CD4-positive, alpha-beta T cell (primary cell): ENCODE results near the gene EIF4E. TPM values are rescaled to one million over a fixed set of nuclear protein-coding genes. Genes with fewer than 3 reads are reported as not detected.

ENCODE experiments used
- ATAC-seq: fragments of 200-7000 bp; cut with Tn5 transposase; one replicate; pipeline ENCODE4 v1.10.0; 2022; ENCODE audit warnings: mild to moderate bottlenecking; ENCODE audit not compliant: poor library complexity
- CTCF ChIA-PET: fragments of 350-600 bp; sonication (Branson Sonifier 250); formaldehyde crosslinking; loops from one replicate; lab custom pipeline; 2021; ENCODE audit warnings: antibody characterized with exemption, inconsistent platforms; lab: Charles Lee
- POLR2A ChIA-PET: fragments of 350-600 bp; sonication (Branson Sonifier 250); formaldehyde crosslinking; loops from one replicate; lab custom pipeline; 2021; ENCODE audit warnings: antibody characterized with exemption, inconsistent platforms; lab: Charles Lee
- DNase-seq, 14 experiments: peaks; one replicate each; pipeline ENCODE4 v3.0.0-alpha.2; 2013 to 2020; ENCODE audit warnings: mixed read lengths in 2 of 14
- H3K27ac ChIP-seq, 2 donors: one replicate each; pipeline versions ENCODE4 v1.5.1 to v1.7.0; 2013; ENCODE audit warnings: low read length in 2 of 2, low read depth in 1 of 2, mild to moderate bottlenecking in 1 of 2
- H3K27me3 ChIP-seq, 2 experiments: 1 replicate in 1 of 2; 2 replicates in 1 of 2; pipeline versions ENCODE4 v1.6.1 to v1.7.0; 2013; ENCODE audit warnings: low read length in 2 of 2, control low read depth in 1 of 2, mild to moderate bottlenecking in 1 of 2, moderate library complexity in 1 of 2; ENCODE audit not compliant: insufficient read depth in 2 of 2, control insufficient read depth in 1 of 2
- H3K36me3 ChIP-seq: one replicate; pipeline ENCODE4 v1.6.1; 2013; ENCODE audit warnings: low read length, control low read depth; ENCODE audit not compliant: insufficient read depth
- H3K4me1 ChIP-seq: one replicate; pipeline ENCODE4 v1.6.1; 2013; ENCODE audit warnings: low read length, control low read depth; ENCODE audit not compliant: insufficient read depth
- H3K4me3 ChIP-seq: one replicate; pipeline ENCODE4 v1.5.1; 2013; ENCODE audit warnings: mild to moderate bottlenecking, low read length, moderate library complexity
- H3K9me3 ChIP-seq, 2 experiments: 1 replicate in 1 of 2; 2 replicates in 1 of 2; pipeline versions ENCODE4 v1.6.1 to v1.7.0; 2013; ENCODE audit warnings: low read length in 2 of 2, mild to moderate bottlenecking in 2 of 2, control low read depth in 1 of 2, moderate library complexity in 1 of 2; ENCODE audit not compliant: control insufficient read depth in 1 of 2, insufficient read depth in 1 of 2
- H3K27ac Mint-ChIP-seq: one replicate; pipeline ENCODE4 v1.8.0; 2020; ENCODE audit warnings: mixed read lengths
- H3K27me3 Mint-ChIP-seq: one replicate; pipeline ENCODE4 v1.8.0; 2021; ENCODE audit warnings: mixed read lengths
- H3K36me3 Mint-ChIP-seq: one replicate; pipeline ENCODE4 v1.8.0; 2021; ENCODE audit warnings: low read depth, mixed read lengths
- H3K4me1 Mint-ChIP-seq: one replicate; pipeline ENCODE4 v1.8.0; 2021; ENCODE audit warnings: low read depth, mixed read lengths
- H3K4me3 Mint-ChIP-seq: one replicate; pipeline ENCODE4 v1.8.0; 2020; ENCODE audit warnings: mild to moderate bottlenecking, mixed read lengths
- H3K9me3 Mint-ChIP-seq: one replicate; pipeline ENCODE4 v1.8.0; 2020; ENCODE audit warnings: mixed read lengths
- intact Hi-C, 2 experiments: fragments of 100-400 bp; cut with DNase I in 1 of 2; cut with micrococcal nuclease in 1 of 2; formaldehyde crosslinking; loops; one replicate each; pipeline versions ENCODE4 v1.15.1 to v1.9.0; 2023 to 2025; cut with DNase I, micrococcal nuclease
- total RNA-seq, 174 experiments: library from RNA in 2 of 174; stranded (reverse) in 2 of 174; gene quantifications; one replicate each; pipeline ENCODE4 v1.2.3 and lab custom pipeline; 2021 to 2026
- TF ChIP-seq, protein P1 (sequence below): fragments of 200-600 bp; IDR thresholded peaks from one replicate; pipeline ENCODE4 v1.8.0; 2022; ENCODE audit warnings: antibody characterized with exemption, mild to moderate bottlenecking

The EIF4E gene
- total RNA-seq, 2 experiments from 2014 or later = 47.2 to 49.2 TPM

DNA sequence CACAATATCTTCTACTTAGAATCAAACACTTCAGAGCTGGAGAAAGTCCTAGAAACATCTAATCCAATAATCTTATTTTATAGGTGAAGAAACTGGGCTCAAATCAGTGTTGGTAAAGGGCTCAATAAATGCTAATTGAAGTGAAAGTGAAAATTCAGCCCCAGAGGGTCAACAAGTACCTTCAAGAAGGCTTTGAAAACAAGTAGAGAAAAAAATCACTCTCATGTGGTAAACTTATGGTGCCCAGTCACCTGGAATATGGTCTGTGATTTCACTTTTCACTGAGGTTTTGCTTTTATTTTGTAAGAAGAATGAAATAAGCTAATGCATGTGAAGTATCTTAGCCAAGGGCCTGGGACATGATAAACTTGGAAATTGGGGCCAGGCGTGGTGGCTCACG lies 29.1 kb upstream of the EIF4E start:
- intact Hi-C loops = no loop called here
- Histone ChIP-seq H3K9me3 (no peaks in the 10 kb centered on the region), H3K4me1 (no peaks in the 10 kb centered on the region), H3K4me3 (no peak overlapping the region), H3K27ac (no peak overlapping the region), H3K36me3 (no peaks in the 10 kb centered on the region), H3K27me3 (peaks cover 0 to 3% of the 10 kb centered on the region in 2 experiments)
- DNase-seq = no peak
- Mint-ChIP-seq H3K4me1 (no peaks in the 10 kb centered on the region), H3K27me3 (no peaks in the 10 kb centered on the region), H3K9me3 (no peaks in the 10 kb centered on the region), H3K36me3 (no peaks in the 10 kb centered on the region), H3K27ac (no peak overlapping the region), H3K4me3 (no peak overlapping the region)
- no peak for ATAC-seq
- ChIA-PET CTCF (no interaction called here), POLR2A (no interaction called here)
- TF ChIP-seq, protein P1, sequence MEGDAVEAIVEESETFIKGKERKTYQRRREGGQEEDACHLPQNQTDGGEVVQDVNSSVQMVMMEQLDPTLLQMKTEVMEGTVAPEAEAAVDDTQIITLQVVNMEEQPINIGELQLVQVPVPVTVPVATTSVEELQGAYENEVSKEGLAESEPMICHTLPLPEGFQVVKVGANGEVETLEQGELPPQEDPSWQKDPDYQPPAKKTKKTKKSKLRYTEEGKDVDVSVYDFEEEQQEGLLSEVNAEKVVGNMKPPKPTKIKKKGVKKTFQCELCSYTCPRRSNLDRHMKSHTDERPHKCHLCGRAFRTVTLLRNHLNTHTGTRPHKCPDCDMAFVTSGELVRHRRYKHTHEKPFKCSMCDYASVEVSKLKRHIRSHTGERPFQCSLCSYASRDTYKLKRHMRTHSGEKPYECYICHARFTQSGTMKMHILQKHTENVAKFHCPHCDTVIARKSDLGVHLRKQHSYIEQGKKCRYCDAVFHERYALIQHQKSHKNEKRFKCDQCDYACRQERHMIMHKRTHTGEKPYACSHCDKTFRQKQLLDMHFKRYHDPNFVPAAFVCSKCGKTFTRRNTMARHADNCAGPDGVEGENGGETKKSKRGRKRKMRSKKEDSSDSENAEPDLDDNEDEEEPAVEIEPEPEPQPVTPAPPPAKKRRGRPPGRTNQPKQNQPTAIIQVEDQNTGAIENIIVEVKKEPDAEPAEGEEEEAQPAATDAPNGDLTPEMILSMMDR = no peak

DNA sequence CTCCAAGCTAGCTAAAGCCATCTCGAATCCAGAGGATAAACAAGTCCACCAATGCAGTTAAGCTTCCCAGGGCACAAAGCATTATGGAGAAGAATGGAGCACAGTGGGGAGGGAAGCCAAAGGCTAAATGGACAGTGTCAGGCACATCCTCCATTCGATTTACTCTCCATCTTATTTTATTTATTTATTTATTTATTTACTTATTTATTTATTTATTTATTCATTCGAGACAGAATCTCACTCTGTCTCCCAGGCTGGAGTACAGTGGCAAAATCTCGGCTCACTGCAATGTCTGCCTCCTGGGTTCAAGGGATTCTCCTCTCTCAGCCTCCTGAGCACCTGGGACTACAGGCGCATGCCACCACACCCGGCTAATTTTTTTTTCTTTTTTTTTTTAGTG lies 26.3 kb upstream of the EIF4E start:
- no peak for ATAC-seq
- H3K27ac ChIP-seq = no peak overlapping the region
- Mint-ChIP-seq H3K27me3 (no peaks in the 10 kb centered on the region), H3K36me3 (no peaks in the 10 kb centered on the region), H3K27ac (no peak overlapping the region), H3K4me3 (no peak overlapping the region), H3K9me3 (no peaks in the 10 kb centered on the region), H3K4me1 (no peaks in the 10 kb centered on the region)
- ChIA-PET POLR2A (no interaction called here), CTCF (no interaction called here)
- H3K4me1 ChIP-seq = no peaks in the 10 kb centered on the region
- intact Hi-C loops = no loop called here
- no peaks in the 10 kb centered on the region for H3K9me3 ChIP-seq
- TF ChIP-seq, protein P1 = no peak
- H3K27me3 ChIP-seq = peaks cover 0 to 3% of the 10 kb centered on the region in 2 experiments
- H3K4me3 ChIP-seq = no peak overlapping the region
- DNase-seq = no peak
- H3K36me3 ChIP-seq = no peaks in the 10 kb centered on the region

DNA sequence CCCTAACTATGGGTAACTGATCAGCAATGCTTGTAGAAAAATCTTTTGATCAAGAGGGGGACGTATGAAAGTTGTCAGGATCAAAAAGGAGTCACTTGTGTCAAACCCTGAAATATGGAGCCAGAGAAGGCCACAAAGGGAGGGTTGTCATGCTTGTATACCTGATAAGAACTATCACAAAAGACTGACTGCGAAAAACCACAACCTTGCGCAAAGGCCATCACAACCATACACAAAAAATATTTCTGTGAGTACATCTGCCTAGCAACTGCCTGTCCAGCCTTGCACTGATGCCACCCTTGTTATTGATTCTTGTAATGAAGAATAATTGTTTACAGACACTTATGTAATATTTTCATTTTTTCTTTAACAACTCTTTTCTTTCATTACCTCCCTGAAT lies 22.8 kb upstream of the EIF4E start:
- no peak overlapping the region for H3K27ac Mint-ChIP-seq
- Histone ChIP-seq H3K4me1 (no peaks in the 10 kb centered on the region), H3K27ac (no peak overlapping the region), H3K27me3 (peaks cover 0 to 3% of the 10 kb centered on the region in 2 experiments), H3K36me3 (no peaks in the 10 kb centered on the region), H3K4me3 (no peak overlapping the region), H3K9me3 (no peaks in the 10 kb centered on the region)
- DNase-seq (no peak), ATAC-seq (no peak)
- intact Hi-C loops = no loop called here
- TF ChIP-seq, protein P1 = no peak
- H3K27me3 Mint-ChIP-seq = no peaks in the 10 kb centered on the region
- POLR2A ChIA-PET = no interaction called here
- H3K4me1 Mint-ChIP-seq = no peaks in the 10 kb centered on the region
- H3K9me3 Mint-ChIP-seq = no peaks in the 10 kb centered on the region
- no peak overlapping the region for H3K4me3 Mint-ChIP-seq
- CTCF ChIA-PET = no interaction called here
- no peaks in the 10 kb centered on the region for H3K36me3 Mint-ChIP-seq
